Stomach (tissue), 19 donors: ENCODE data around the gene NDP. TPM values are rescaled to one million over a fixed set of nuclear protein-coding genes. Genes with fewer than 3 reads are reported as not detected.

Experiments
- DNase-seq, 2 donors: peaks; one replicate each; pipeline versions ENCODE4 v3.0.0 to v3.0.0-alpha.2; 2013 to 2019
- H3K27ac ChIP-seq, 5 donors: fragments of 200-600 bp in 4 of 5; sonication (generic) in 4 of 5; one replicate each; pipeline ENCODE4 v1.5.1; 2013 to 2019; ENCODE audit warnings: mild to moderate bottlenecking in 1 of 5, moderate library complexity in 1 of 5
- H3K27me3 ChIP-seq, 3 donors: fragments of 200-600 bp; sonication (generic); one replicate each; pipeline ENCODE4 v1.5.1; 2017 to 2019; ENCODE audit warnings: mixed run types in 1 of 3
- H3K36me3 ChIP-seq, 4 donors: fragments of 200-600 bp; sonication (generic); 1 replicate in 3 of 4; 2 replicates in 1 of 4; pipeline ENCODE4 v1.5.1; 2016 to 2019
- H3K4me1 ChIP-seq, 4 donors: fragments of 200-600 bp; sonication (generic); one replicate each; pipeline ENCODE4 v1.5.1; 2016 to 2019
- H3K4me3 ChIP-seq, 4 donors: fragments of 200-600 bp; sonication (generic) in 3 of 4; one replicate each; pipeline ENCODE4 v1.5.1; 2016 to 2019; ENCODE audit warnings: mild to moderate bottlenecking in 1 of 4
- H3K9me3 ChIP-seq, 4 donors: fragments of 200-600 bp; sonication (generic); one replicate each; pipeline ENCODE4 v1.5.1; 2016 to 2019
- CTCF ChIP-seq, 7 experiments: fragments of 450-650 bp in 4 of 7; fragments of 200-600 bp in 3 of 7; sonication (generic) in 3 of 7; IDR thresholded peaks; one replicate each; pipeline ENCODE4 v1.5.1; 2016 to 2019; ENCODE audit warnings: antibody characterized with exemption in 7 of 7, control low read depth in 2 of 7, mild to moderate bottlenecking in 1 of 7
- EP300 ChIP-seq: sonication (generic); formaldehyde crosslinking; IDR thresholded peaks from one replicate; pipeline ENCODE4 v1.6.1; 2017; ENCODE audit warnings: antibody characterized with exemption
- POLR2A ChIP-seq, 4 donors: fragments of 450-650 bp; IDR thresholded peaks; one replicate each; pipeline ENCODE4 v1.6.1; 2016; ENCODE audit warnings: antibody characterized with exemption in 4 of 4, control low read depth in 2 of 4, mild to moderate bottlenecking in 1 of 4, moderate library complexity in 1 of 4
- POLR2AphosphoS5 ChIP-seq, 3 donors: sonication (generic); formaldehyde crosslinking; IDR thresholded peaks; one replicate each; pipeline ENCODE4 v1.6.1; 2016; ENCODE audit warnings: antibody characterized with exemption in 3 of 3
- WGBS, 5 donors: extraction: QIAGEN DNeasy Blood & Tissue Kit in 3 of 5; methylation state at CpG; one replicate each; pipeline versions ENCODE4 v1.1.5 to v1.1.7; 2013 to 2018; 5-methylcytosine and 5-hydroxymethylcytosine counted together
- intact Hi-C: fragments of 100-400 bp; cut with DNase I; formaldehyde crosslinking; loops from one replicate; pipeline ENCODE4 v1.15.1; 2023; ENCODE audit warnings: low total_unique reads
- long read RNA-seq, 10 donors: transcript quantifications; one replicate each; lab custom pipeline, GENCODE V29; 2026
- polyA plus RNA-seq, 3 donors: library from polyadenylated mRNA; stranded (reverse); fragments of 200-250 nt; gene quantifications; one replicate each; pipeline ENCODE4 v1.2.3, GENCODE V29; 2013
- total RNA-seq, 5 donors: library from RNA; depleted of rRNA; stranded (reverse); fragments of >200 nt; gene quantifications; one replicate each; pipeline versions ENCODE4 v1.1.0 to v1.2.3, GENCODE V29; 2014 to 2016
- donor health status: healthy with polysubstance abuse.
- donor health status: Bipolar disorder and iron deficiency.
- donor health status: healthy.

Gene NDP
- total RNA-seq: under 1 TPM in 1 of 5 donors, not detected in 4; 0.73 TPM
- polyA plus RNA-seq: under 1 TPM in 2 of 3 donors, not detected in 1; 0.15 to 0.19 TPM
- long read RNA-seq, donor 1: 0 reads
- long read RNA-seq, donor 2, partial matches to known transcripts: 0 of 1 reads
- long read RNA-seq, donor 2, other reads (novel, unspliced or antisense): 0 of 1 reads
- long read RNA-seq, donor 3: 0 reads
- long read RNA-seq, donor 4: 0 reads
- long read RNA-seq, donor 5: 0 reads
- long read RNA-seq, donor 6: 0 reads
- long read RNA-seq, donor 7: 0 reads
- long read RNA-seq, donor 8: 0 reads
- long read RNA-seq, donor 9: 0 reads
- long read RNA-seq, donor 10: 0 reads

- intact Hi-C loops: no loop called here
- Histone ChIP-seq H3K27me3 (peaks cover 0 to 34% (median 0%) of the 10 kb centered on the region in 3 donors), H3K9me3 (no peaks in the 10 kb centered on the region), H3K4me1 (peaks cover 0 to 8% (median 2%) of the 10 kb centered on the region in 4 donors), H3K36me3 (no peaks in the 10 kb centered on the region), H3K27ac (no peak within 1 kb of the TSS), H3K4me3 (peak within 1 kb of the TSS; percentile 31 to 38 (median 34))
- WGBS, 5 donors: 3 to 21% (median 8%) methylated on average over 28 of the region's 28 CpGs
- DNase-seq: peak in 1 of 2 donors; percentile 21
- no peak for TF ChIP-seq POLR2A (IDR thresholded peaks at IDR 0.05)
- TF ChIP-seq POLR2AphosphoS5 (IDR thresholded peaks at IDR 0.05): no peak
- TF ChIP-seq EP300: no peak
- no peak for TF ChIP-seq CTCF (IDR thresholded peaks at IDR 0.05)
Measured at GRCh38 chrX:43973249-43974099, at the start of gene NDP. TSS of gene NDP (minus strand) at chrX:43973390. CDS start at chrX:43958645, 14,745 bp downstream.

- peak in 1 of 2 donors; percentile 31 for DNase-seq
Measured at GRCh38 chrX:44022964-44023363, 49.8 kb upstream of the NDP start.

GRCh38 chrX:44020693-44021092 lies 47.5 kb upstream of the NDP start:
- Histone ChIP-seq H3K9me3 (no peaks in the 10 kb centered on the region), H3K4me1 (peaks cover 0 to 9% (median 0%) of the 10 kb centered on the region in 4 donors), H3K27ac (no peak overlapping the region), H3K27me3 (no peaks in the 10 kb centered on the region), H3K4me3 (no peak overlapping the region), H3K36me3 (no peaks in the 10 kb centered on the region)
- no peak for TF ChIP-seq EP300
- no peak for TF ChIP-seq POLR2A (IDR thresholded peaks at IDR 0.05)
- no peak for TF ChIP-seq POLR2AphosphoS5 (IDR thresholded peaks at IDR 0.05)
- TF ChIP-seq CTCF (IDR thresholded peaks at IDR 0.05): no peak
- intact Hi-C loops: no loop called here
- DNase-seq: no peak
- WGBS, 5 donors: 73 to 86% (median 79%) methylated on average over 2 of the region's 2 CpGs

More at GRCh38 chrX:44022964-44023363, 49.8 kb upstream of the NDP start:
- intact Hi-C loops: no loop called here
- H3K9me3 ChIP-seq: no peaks in the 10 kb centered on the region
- 33 to 50% (median 44%) methylated on average over 2 of the region's 2 CpGs for WGBS, 5 donors
- no peak for TF ChIP-seq POLR2AphosphoS5 (IDR thresholded peaks at IDR 0.05)
- no peak overlapping the region for H3K27ac ChIP-seq
- peaks cover 0 to 9% (median 0%) of the 10 kb centered on the region in 4 donors for H3K4me1 ChIP-seq
- no peaks in the 10 kb centered on the region for H3K36me3 ChIP-seq
- H3K27me3 ChIP-seq: no peaks in the 10 kb centered on the region
- H3K4me3 ChIP-seq: no peak overlapping the region

- Histone ChIP-seq H3K27ac (no peak overlapping the region), H3K9me3 (no peaks in the 10 kb centered on the region), H3K4me1 (peaks cover 0 to 9% (median 0%) of the 10 kb centered on the region in 4 donors), H3K4me3 (no peak overlapping the region), H3K27me3 (no peaks in the 10 kb centered on the region), H3K36me3 (no peaks in the 10 kb centered on the region)
- TF ChIP-seq POLR2AphosphoS5 (IDR thresholded peaks at IDR 0.05): no peak
- TF ChIP-seq POLR2A (IDR thresholded peaks at IDR 0.05): no peak
- TF ChIP-seq CTCF (IDR thresholded peaks at IDR 0.05): no peak
- TF ChIP-seq EP300: no peak
- WGBS, 5 donors: 79 to 95% (median 82%) methylated on average over 3 of the region's 3 CpGs
- intact Hi-C loops: no loop called here
- DNase-seq: no peak
Measured at GRCh38 chrX:44019911-44020310, 46.7 kb upstream of the NDP start.
